ENCODE results near the gene NRG3. TPM values are rescaled to one million over a fixed set of nuclear protein-coding genes. Genes with fewer than 3 reads are reported as not detected.

Gene NRG3
- total and polyA plus RNA-seq, 2 of the 8 experiments (the other 6 are each of a cell fraction or from before 2014, with no cell fraction given): 4.2 to 5.0 TPM

DNA sequence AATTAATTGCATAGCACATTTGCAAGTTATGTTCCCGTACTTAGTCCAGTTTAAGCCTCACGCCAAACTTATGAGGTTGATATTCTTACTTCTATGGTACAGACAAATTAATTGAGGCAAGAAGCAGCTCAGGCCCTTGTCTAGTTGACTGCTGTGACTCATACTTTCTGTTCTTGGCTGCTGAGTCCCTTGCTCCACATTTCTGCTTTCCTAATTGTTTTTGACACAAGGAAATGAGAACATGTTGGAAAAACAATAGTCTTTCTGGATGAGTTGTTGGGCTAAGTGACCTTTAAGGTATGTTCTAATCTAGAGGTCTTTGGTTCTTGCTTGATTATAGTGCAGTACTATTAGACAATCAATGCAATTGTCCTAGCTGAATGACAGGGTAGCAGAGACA lies 331.8 kb downstream of the NRG3 start (continued):
- TF ChIP-seq, protein P1, sequence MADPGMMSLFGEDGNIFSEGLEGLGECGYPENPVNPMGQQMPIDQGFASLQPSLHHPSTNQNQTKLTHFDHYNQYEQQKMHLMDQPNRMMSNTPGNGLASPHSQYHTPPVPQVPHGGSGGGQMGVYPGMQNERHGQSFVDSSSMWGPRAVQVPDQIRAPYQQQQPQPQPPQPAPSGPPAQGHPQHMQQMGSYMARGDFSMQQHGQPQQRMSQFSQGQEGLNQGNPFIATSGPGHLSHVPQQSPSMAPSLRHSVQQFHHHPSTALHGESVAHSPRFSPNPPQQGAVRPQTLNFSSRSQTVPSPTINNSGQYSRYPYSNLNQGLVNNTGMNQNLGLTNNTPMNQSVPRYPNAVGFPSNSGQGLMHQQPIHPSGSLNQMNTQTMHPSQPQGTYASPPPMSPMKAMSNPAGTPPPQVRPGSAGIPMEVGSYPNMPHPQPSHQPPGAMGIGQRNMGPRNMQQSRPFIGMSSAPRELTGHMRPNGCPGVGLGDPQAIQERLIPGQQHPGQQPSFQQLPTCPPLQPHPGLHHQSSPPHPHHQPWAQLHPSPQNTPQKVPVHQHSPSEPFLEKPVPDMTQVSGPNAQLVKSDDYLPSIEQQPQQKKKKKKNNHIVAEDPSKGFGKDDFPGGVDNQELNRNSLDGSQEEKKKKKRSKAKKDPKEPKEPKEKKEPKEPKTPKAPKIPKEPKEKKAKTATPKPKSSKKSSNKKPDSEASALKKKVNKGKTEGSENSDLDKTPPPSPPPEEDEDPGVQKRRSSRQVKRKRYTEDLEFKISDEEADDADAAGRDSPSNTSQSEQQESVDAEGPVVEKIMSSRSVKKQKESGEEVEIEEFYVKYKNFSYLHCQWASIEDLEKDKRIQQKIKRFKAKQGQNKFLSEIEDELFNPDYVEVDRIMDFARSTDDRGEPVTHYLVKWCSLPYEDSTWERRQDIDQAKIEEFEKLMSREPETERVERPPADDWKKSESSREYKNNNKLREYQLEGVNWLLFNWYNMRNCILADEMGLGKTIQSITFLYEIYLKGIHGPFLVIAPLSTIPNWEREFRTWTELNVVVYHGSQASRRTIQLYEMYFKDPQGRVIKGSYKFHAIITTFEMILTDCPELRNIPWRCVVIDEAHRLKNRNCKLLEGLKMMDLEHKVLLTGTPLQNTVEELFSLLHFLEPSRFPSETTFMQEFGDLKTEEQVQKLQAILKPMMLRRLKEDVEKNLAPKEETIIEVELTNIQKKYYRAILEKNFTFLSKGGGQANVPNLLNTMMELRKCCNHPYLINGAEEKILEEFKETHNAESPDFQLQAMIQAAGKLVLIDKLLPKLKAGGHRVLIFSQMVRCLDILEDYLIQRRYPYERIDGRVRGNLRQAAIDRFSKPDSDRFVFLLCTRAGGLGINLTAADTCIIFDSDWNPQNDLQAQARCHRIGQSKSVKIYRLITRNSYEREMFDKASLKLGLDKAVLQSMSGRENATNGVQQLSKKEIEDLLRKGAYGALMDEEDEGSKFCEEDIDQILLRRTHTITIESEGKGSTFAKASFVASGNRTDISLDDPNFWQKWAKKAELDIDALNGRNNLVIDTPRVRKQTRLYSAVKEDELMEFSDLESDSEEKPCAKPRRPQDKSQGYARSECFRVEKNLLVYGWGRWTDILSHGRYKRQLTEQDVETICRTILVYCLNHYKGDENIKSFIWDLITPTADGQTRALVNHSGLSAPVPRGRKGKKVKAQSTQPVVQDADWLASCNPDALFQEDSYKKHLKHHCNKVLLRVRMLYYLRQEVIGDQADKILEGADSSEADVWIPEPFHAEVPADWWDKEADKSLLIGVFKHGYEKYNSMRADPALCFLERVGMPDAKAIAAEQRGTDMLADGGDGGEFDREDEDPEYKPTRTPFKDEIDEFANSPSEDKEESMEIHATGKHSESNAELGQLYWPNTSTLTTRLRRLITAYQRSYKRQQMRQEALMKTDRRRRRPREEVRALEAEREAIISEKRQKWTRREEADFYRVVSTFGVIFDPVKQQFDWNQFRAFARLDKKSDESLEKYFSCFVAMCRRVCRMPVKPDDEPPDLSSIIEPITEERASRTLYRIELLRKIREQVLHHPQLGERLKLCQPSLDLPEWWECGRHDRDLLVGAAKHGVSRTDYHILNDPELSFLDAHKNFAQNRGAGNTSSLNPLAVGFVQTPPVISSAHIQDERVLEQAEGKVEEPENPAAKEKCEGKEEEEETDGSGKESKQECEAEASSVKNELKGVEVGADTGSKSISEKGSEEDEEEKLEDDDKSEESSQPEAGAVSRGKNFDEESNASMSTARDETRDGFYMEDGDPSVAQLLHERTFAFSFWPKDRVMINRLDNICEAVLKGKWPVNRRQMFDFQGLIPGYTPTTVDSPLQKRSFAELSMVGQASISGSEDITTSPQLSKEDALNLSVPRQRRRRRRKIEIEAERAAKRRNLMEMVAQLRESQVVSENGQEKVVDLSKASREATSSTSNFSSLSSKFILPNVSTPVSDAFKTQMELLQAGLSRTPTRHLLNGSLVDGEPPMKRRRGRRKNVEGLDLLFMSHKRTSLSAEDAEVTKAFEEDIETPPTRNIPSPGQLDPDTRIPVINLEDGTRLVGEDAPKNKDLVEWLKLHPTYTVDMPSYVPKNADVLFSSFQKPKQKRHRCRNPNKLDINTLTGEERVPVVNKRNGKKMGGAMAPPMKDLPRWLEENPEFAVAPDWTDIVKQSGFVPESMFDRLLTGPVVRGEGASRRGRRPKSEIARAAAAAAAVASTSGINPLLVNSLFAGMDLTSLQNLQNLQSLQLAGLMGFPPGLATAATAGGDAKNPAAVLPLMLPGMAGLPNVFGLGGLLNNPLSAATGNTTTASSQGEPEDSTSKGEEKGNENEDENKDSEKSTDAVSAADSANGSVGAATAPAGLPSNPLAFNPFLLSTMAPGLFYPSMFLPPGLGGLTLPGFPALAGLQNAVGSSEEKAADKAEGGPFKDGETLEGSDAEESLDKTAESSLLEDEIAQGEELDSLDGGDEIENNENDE (IDR thresholded peaks at IDR 0.05; ENCODE audit: insufficient replicate concordance, low read length): no peak
- TF ChIP-seq SP1 (IDR thresholded peaks at IDR 0.05; ENCODE audit: low read depth, low read length) (no peak), CREB1 (IDR thresholded peaks at IDR 0.05) (no peak), SAP30 (IDR thresholded peaks at IDR 0.05; ENCODE audit: insufficient read depth, insufficient replicate concordance, low read length) (no peak), SUZ12 (IDR thresholded peaks at IDR 0.05; ENCODE audit: low read length) (no peak), MAFK (IDR thresholded peaks at IDR 0.05; ENCODE audit: low read depth, low read length) (no peak), BCL11A (IDR thresholded peaks at IDR 0.05; ENCODE audit: low read depth in 2 of 2, low read length in 2 of 2) (no peak), SP2 (IDR thresholded peaks at IDR 0.05; ENCODE audit: low read length) (no peak), TAF1 (IDR thresholded peaks at IDR 0.05; ENCODE audit: low read depth, low read length) (no peak), TCF12 (IDR thresholded peaks at IDR 0.05; ENCODE audit: low read depth, low read length) (no peak), TAF7 (optimal IDR thresholded peaks at IDR 0.05; ENCODE audit: borderline replicate concordance, low read depth, low read length) (no peak)
- TF ChIP-seq, protein P2, sequence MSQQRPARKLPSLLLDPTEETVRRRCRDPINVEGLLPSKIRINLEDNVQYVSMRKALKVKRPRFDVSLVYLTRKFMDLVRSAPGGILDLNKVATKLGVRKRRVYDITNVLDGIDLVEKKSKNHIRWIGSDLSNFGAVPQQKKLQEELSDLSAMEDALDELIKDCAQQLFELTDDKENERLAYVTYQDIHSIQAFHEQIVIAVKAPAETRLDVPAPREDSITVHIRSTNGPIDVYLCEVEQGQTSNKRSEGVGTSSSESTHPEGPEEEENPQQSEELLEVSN (IDR thresholded peaks at IDR 0.05): no peak
